ENCODE results near the gene PTPN23. TPM values are rescaled to one million over a fixed set of nuclear protein-coding genes. Genes with fewer than 3 reads are reported as not detected.
"Not testable (repeated sequence)": the region's sequence is repeated elsewhere in the genome, so short reads cannot be mapped to it uniquely, and the experiment has no call there.

The PTPN23 gene
- total RNA-seq, 6 experiments from 2014 or later, result 43.1 to 50.0 (median 48.6) TPM

DNA sequence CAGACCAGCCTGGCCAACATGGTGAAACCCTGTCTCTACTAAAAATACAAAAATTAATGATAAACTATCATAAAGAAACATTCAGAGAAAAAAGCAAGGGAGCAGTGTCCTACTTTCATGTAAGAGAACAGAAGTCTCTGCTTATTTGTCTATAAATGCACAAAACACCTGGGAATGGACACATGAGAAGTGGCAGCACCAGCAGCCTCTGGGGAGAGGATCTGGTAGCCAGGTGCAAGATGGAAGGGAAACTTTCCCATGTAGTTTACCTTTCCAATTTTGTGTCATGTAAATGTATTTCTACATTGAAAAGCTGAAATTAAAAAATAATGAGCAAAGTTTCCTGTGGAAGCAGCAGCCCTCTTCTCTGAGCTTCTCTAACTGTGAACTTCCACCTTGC lies 76.2 kb downstream of the PTPN23 start:
- Mint-ChIP-seq H3K36me3 (ENCODE audit: low read depth) (peaks cover 7% of the 10 kb centered on the region), H3K27ac (no peak overlapping the region)

GRCh38 chr3:47459534-47460085 lies 78.8 kb downstream of the PTPN23 start:
- not testable (repeated sequence) for DNase-seq; H3K27me3 Mint-ChIP-seq (ENCODE audit: insufficient read depth); H3K36me3 Mint-ChIP-seq (ENCODE audit: low read depth); H3K4me3 Mint-ChIP-seq; H3K4me1 Mint-ChIP-seq (ENCODE audit: low read depth); H3K27ac Mint-ChIP-seq; H3K9me3 Mint-ChIP-seq

More for the DNA sequence above, 76.2 kb downstream of the PTPN23 start:
- H3K4me1 Mint-ChIP-seq (ENCODE audit: low read depth), result peaks cover 8% of the 10 kb centered on the region
- peaks cover 4% of the 10 kb centered on the region for H3K27me3 Mint-ChIP-seq (ENCODE audit: insufficient read depth)
- H3K4me3 Mint-ChIP-seq, result no peak overlapping the region
- peaks cover 7% of the 10 kb centered on the region for H3K9me3 Mint-ChIP-seq
- no peak for DNase-seq
- no peak for TF ChIP-seq CTCF (IDR thresholded peaks at IDR 0.05)

Other genes starting within 250 kb of the PTPN23 start
- 10 to 100 TPM; 26.7 to 33.7 (median 30.8) TPM for gene SETD2, start 216.9 kb upstream of the PTPN23 start, total RNA-seq (2021; fragmentation: NEBNext Ultra II Directional; extraction: Animal tissue kit (Norgen Biotek cat#: 25700))
- 1 to 10 TPM; 5.0 to 8.6 (median 5.7) TPM for gene KIF9, start 98.2 kb upstream of the PTPN23 start, total RNA-seq (2021; fragmentation: NEBNext Ultra II Directional; extraction: Animal tissue kit (Norgen Biotek cat#: 25700))
- 10 to 100 TPM; 26.6 to 34.5 (median 28.5) TPM for gene KLHL18, start 98.1 kb upstream of the PTPN23 start, total RNA-seq (2021; fragmentation: NEBNext Ultra II Directional; extraction: Animal tissue kit (Norgen Biotek cat#: 25700))
- gene SCAP, start 94.9 kb downstream of the PTPN23 start, total RNA-seq (2021; fragmentation: NEBNext Ultra II Directional; extraction: Animal tissue kit (Norgen Biotek cat#: 25700)), result 10 to 100 TPM; 48.3 to 63.3 (median 54.9) TPM
- gene ELP6, start 132.7 kb downstream of the PTPN23 start, total RNA-seq (2021; fragmentation: NEBNext Ultra II Directional; extraction: Animal tissue kit (Norgen Biotek cat#: 25700)), result 10 to 100 TPM; 30.4 to 36.2 (median 34.5) TPM
- under 1 TPM in 3 of 6 experiments, not detected in 3; 0.05 to 0.19 (median 0.11) TPM for gene CSPG5, start 197.8 kb downstream of the PTPN23 start, total RNA-seq (2021; fragmentation: NEBNext Ultra II Directional; extraction: Animal tissue kit (Norgen Biotek cat#: 25700))

All from HFFc6 (cell line).